LHCN-M2 (cell line): ENCODE results near the gene TUBA3D. TPM values are rescaled to one million over a fixed set of nuclear protein-coding genes. Genes with fewer than 3 reads are reported as not detected.
"Not testable (repeated sequence)": the region's sequence is repeated elsewhere in the genome, so short reads cannot be mapped to it uniquely, and the experiment has no call there.

Experiments used
- DNase-seq: peaks from one replicate; pipeline ENCODE4 v3.0.0-alpha.2; 2012; ENCODE audit warnings: low read depth
- total RNA-seq: library from RNA; depleted of rRNA; stranded (reverse); fragments of >200 nt; gene quantifications from 2 replicates; pipeline ENCODE4 v1.2.3, GENCODE V29; 2014

The TUBA3D gene
- total RNA-seq, 1 experiment from 2014 or later: 2.0 TPM

GRCh38 chr2:131514408-131515166, 38.7 kb downstream of the TUBA3D start:
- DNase-seq: not testable (repeated sequence)

GRCh38 chr2:131515235-131515634, 39.3 kb downstream of the TUBA3D start:
- not testable (repeated sequence) for DNase-seq

DNA sequence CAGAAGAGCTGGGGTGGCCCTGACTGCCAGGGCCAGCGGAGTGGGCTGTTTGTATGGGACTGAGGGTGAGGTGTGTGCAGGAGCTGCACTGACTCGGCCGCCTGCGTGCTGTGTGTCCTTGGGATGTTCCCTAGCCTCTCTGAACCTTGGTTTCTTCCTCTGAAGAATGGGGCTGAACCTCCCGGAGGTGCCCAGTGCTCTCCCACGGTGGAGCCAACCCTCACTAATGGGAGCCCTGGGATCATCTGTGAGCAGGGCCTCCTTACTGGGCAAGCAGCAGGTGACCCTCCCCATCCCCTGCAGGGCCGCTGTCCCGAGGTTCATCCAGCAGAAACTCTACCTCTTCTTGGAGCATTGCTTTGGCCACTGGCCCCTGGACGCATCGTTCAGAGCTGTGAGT, 40.1 kb downstream of the TUBA3D start:
- DNase-seq: no peak

- not testable (repeated sequence) for DNase-seq
Measured at GRCh38 chr2:131516621-131517020, 40.7 kb downstream of the TUBA3D start.

DNA sequence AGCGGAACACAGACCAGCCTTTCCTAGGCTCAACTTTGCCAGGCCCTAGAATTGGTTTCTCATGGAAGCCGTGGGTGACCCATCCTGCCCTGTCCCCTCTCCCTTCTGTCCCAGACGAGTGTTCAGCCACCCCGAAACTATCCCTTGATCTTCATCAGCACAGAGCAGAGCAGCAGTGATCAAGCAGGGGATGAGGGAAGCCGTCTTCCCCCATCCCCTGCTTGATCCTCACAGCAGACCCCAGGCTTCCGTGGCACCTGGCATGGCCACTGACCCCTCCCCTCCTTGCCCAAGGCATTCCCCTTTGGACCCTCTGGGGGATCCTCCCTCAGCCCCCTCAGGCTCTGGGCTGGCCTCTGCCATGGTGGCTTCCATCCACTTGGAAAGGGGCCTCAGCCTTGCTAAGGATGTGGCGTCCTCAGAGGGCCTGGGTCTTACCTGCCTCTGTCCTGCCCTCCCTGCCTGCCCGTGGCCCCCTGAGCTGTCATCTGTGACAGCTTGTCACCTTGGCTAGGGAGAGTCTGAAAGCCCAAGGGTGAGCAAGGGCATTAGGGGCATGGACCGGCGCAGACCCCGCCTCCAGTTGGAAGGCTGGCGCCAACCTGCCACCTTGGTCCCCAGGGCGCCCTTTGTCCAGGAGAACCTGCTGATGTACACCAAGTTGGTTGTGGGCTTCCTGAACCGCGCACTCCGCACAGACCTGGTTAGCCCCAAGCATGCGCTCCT, 41.4 kb downstream of the TUBA3D start:
- DNase-seq: no peak

DNA sequence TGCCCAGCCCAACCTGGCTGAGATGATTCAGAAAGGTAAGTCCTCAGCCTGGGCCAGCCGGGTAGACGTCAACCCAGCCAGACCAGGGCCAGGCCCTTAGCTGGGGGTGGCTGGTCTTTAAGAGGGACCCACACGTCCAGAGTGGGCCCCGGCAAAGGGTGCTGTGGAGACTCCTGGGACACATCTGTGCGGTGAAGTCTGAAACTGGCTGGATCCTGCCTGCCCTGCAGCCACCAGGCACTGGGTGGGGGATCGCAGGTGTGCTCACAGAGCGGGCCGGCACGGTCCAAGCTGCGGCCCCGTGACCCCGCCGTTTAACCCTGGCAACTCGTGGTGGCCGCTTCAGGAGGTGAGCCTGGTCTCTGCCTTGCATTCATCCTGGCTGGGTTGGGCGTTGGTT, 41.9 kb downstream of the TUBA3D start:
- DNase-seq: not testable (repeated sequence)

- DNase-seq: not testable (repeated sequence)
Measured at GRCh38 chr2:131518531-131518930, 42.6 kb downstream of the TUBA3D start.

DNA sequence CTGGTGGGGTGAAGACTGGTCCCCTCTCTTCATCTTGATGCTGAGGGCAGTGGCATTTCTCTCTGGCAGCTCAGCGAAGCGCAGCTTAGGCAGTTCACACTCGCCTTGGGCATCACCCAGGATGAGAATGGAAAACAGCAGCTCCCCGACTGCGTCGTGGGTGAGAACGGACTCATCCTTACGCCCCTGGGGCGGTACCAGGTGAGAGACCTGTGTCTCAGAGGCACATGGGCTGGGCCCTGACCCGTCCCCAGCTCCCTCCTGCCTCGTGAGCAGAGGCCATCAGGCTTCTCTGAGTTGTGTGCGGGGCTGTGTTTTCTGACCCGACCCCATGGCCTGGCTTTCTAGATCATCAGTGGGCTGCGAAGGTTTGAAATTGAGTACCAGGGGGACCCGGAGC, 43.5 kb downstream of the TUBA3D start:
- DNase-seq: no peak

- DNase-seq: not testable (repeated sequence)
Measured at GRCh38 chr2:131519871-131520470, 44.1 kb downstream of the TUBA3D start.

- no peak for DNase-seq
Measured at GRCh38 chr2:131520526-131520925, 44.6 kb downstream of the TUBA3D start.

- DNase-seq: not testable (repeated sequence)
Measured at GRCh38 chr2:131521524-131521923, 45.6 kb downstream of the TUBA3D start.

DNA sequence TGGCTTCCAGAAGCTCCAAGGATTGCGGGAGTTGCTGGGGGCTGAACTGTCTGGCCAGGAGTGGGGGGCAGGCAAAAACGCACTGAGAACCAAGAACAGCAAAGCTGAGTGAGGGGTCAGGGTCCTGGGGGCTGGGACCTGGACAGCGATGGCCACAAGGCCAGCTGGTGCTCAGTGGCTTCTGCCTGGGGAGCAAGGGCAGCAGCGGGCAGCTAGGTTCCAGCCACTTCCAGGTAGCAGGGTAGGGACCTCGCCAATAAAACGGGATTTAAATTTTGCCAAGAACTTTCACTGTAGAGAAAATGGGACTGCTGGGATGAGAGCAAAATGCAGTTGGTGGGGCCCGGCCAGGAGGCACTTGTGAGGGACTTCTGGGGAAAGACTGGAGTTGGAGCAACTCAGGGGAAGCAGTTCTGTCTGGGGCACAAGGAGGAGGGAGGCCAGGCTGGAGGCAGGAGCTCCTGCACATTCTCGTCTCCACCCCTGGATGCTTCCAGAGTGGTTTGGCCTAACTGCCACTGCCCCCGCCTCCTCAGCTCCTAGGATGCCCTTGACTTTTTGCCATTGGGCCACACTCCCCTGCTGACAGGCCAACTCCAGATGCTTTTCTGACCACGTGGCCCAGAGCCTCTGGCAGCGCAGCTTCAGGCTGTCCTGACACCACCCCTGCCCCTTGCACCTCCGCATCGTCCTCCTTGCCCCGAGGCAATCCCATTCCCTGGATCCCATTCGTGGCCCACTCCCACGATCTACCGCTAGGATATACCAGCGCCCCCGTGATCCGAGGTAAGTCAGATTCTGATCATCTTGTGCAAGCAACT, 46.3 kb downstream of the TUBA3D start:
- no peak for DNase-seq

DNA sequence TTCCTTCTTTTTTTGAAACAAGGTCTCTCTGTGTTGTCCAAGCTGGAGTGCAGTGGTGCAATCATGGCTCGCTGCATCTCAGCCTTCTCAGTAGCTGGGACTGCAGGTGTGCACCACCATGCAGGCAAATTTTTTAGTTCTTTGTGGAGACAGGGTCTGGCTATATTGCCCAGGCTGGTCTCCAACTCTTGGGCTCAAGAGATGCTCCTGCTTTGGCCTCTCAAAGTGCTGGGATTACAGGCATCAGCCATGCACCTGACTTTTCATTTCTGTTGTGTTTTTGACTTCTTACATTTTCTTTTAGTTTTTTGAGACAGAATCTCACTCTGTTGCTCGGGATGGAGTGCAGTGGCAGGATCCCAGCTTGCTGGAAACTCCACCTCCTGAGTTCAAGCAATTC, 49.3 kb downstream of the TUBA3D start:
- not testable (repeated sequence) for DNase-seq

DNA sequence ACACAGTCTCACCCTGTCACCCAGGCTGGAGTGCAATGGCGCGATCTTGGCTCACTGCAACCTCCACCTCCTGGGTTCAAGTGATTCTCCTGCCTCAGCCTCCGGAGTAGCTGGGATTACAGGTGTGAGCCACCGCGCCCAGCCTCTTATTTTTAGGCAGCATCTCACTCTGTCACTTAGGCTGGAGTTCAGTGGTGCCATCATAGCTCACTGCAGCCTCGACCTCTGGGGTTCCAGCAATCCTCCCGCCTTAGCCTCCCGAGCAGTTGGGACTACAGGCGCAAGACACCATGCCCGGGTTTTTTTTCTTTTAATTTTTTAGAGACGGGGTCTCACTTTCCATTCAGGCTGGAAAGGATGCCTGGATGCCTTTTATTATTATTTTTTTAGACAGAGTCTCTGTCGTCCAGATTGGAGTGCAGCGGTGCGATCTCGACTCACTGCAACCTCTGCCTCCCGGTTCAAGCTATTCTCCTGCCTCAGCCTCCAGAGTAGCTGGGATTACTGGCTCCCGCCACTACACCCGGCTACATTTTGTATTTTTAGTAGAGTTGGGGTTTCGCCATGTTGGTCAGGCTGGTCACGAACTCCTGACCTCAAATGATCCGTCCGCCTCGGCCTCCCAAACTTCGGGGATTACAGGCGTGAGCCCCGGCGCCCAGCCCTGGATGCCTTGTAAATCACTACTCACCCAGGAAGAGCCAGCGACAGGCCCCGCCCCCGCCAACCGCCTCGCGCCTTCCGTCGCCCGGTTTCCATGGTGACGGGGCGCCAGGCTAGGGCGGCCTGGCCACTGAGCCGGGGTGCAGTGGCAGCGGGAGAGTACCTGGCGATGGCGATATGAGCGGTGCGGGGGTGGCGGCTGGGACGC, 51.4 kb downstream of the TUBA3D start, which contains the start of gene CCDC74A:
CCDC74A (plus strand) TSS at position 758 of the 871 bp plus-strand sequence; CDS start at position 841, 83 bp downstream.
- peak; percentile 46 for DNase-seq

- not testable (repeated sequence) for DNase-seq
Measured at GRCh38 chr2:131528981-131529863, 53.3 kb downstream of the TUBA3D start.

DNA sequence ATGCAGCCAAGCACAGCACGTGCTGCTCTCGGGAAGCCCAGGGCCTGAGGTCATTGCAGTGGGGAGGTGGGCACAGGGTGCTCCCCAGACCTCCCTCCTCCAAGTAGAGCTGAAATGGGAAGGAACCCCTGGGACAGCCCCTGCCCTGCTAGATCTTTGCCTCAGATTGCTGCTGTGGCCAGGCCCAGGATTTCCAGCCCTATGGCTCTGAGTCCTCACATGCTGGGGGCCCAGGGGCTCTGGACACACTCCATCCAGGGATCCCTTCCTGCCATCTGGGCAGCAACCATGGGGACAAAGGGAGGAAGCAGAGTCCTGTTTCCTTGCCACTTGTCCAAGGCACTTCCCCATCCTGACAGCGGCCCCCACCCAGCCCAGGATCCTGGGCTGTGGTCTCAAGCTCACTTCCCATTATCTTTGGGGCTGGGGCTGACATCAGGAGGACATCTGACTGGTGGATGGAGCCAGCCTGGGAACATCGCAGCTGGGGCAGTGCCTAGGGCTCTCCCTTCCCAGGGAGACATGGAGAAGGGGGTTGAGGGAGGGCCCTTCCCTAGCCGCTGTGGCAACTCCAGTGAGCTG, 54.0 kb downstream of the TUBA3D start:
- DNase-seq: not testable (repeated sequence)

GRCh38 chr2:131530626-131531344, 54.9 kb downstream of the TUBA3D start:
- DNase-seq: not testable (repeated sequence)

GRCh38 chr2:131531547-131532185, 55.7 kb downstream of the TUBA3D start:
- DNase-seq: not testable (repeated sequence)
